C4-2B (cell line): Measurements from ENCODE around the gene L3MBTL1.
"Not testable (repeated sequence)": the region's sequence is repeated elsewhere in the genome, so short reads cannot be mapped to it uniquely, and the experiment has no call there.

Source experiments
- H3K27ac ChIP-seq: fragments of 450-650 bp; 2 replicates; pipeline ENCODE4 v1.5.1; 2017
- ZFX ChIP-seq: fragments of 450-650 bp; IDR thresholded peaks from 2 replicates; pipeline ENCODE4 v1.6.1; 2017
- TF ChIP-seq, protein P1 (sequence below): fragments of 450-650 bp; conservative IDR thresholded peaks from 2 replicates; pipeline ENCODE4 v1.5.1; 2017; ENCODE audit warnings: mild to moderate bottlenecking

L3MBTL1 gene

DNA sequence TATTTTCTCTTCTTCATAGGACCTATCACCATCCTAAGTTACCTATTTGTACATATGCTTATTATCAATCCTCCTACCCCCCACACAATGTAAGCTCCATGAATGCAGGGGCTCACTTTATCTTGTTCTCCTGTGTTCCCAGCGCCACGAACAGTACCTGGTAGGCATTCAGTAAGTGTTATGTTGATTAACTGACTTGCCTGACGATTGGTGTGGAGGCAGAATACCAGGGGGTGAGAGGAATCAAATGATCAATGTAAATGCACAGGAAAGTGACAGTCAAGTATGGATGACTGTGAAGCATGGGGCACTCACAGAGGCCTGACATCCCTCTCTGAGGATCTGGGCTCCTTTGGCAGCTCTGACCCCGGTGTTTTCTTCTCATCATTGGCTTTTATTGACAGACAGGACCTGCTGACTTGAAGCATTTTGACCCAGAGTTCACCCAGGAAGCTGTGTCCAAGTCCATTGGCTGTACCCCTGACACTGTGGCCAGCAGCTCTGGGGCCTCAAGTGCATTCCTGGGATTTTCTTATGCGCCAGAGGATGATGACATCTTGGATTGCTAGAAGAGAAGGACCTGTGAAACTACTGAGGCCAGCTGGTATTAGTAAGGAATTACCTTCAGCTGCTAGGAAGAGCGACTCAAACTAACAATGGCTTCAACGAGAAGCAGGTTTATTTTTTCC lies 77.1 kb downstream of the L3MBTL1 start:
- no peak for TF ChIP-seq ZFX
- TF ChIP-seq, protein P1, sequence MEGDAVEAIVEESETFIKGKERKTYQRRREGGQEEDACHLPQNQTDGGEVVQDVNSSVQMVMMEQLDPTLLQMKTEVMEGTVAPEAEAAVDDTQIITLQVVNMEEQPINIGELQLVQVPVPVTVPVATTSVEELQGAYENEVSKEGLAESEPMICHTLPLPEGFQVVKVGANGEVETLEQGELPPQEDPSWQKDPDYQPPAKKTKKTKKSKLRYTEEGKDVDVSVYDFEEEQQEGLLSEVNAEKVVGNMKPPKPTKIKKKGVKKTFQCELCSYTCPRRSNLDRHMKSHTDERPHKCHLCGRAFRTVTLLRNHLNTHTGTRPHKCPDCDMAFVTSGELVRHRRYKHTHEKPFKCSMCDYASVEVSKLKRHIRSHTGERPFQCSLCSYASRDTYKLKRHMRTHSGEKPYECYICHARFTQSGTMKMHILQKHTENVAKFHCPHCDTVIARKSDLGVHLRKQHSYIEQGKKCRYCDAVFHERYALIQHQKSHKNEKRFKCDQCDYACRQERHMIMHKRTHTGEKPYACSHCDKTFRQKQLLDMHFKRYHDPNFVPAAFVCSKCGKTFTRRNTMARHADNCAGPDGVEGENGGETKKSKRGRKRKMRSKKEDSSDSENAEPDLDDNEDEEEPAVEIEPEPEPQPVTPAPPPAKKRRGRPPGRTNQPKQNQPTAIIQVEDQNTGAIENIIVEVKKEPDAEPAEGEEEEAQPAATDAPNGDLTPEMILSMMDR: no peak
- H3K27ac ChIP-seq: no peak overlapping the region

DNA sequence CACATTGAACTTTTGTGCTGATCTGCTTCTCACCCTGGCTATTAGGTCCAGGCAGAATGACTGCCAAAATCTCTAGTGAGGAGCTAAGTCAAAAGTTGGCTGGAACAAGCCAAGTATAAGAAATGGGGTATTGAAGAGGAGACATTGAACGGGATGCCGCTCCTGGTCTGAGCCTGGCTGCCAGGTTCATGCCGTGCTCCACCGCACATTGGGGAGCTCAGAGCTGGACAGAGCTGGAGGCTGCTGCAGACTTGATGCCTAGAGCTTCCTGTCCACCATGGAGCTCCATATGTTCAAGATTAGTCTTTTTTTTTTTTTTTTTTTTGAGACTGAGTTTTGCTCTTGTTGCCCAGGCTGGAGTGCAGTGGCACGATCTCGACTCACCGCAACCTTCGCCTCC lies 79.1 kb downstream of the L3MBTL1 start:
- TF ChIP-seq, protein P1: no peak
- TF ChIP-seq ZFX: no peak
- H3K27ac ChIP-seq: no peak overlapping the region

- not testable (repeated sequence) for H3K27ac ChIP-seq
Observed at GRCh38 chr20:43588526-43588925, 81.0 kb downstream of the L3MBTL1 start.

- H3K27ac ChIP-seq: peak overlapping the region; percentile 73
- no peak for TF ChIP-seq ZFX
- TF ChIP-seq, protein P1: no peak
Observed at GRCh38 chr20:43590036-43590391, 82.5 kb downstream of the L3MBTL1 start.

DNA sequence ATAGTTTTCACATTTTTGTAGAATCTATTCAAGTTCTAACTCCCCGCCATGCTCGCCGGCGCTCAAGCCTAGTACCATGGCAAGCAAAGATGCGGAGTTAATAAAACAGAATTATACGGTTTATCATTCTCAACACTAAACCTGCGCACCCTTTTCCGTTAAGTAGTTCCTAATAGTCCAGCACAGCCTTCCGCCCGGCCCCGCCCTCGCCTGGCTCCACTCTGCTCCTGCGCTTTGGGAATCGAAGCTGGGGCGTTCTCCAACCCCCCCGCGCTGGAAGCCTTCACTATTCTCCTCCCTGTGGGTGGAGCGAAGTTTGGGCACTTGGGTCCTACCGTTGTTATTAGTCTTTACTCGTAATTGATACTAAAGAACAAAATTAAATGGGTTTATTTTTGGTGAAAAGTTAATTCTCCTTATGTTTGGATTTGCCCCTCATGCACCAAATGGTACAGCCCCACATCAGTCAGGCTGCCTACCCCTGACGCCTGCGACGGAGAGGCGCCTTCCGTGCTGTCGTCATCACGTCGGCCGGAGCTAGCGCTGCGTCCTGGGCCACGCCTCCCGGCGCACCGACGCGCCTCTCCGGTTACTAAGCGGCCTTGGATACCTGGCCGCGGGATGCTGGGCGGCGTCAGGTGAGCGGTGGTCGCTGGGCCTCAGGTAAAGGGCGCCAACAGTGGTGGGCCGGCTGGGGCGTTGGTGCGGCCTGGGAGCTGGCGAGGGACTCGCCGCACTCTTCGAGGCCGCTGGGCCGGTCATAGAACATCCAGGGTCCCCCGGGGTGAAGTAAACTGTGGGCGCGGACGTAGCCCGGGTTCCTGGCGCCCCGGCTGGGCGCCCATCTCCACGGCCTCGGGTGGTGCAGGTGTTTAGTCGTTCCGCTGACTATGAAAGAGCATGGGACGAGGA lies 83.2 kb downstream of the L3MBTL1 start, which contains the start of gene IFT52:
Gene IFT52, plus strand, starts transcription at position 546 of the 912 bp plus-strand sequence. CDS start 3,762 bp downstream, outside the sequence.
- peak within 1 kb of the TSS; percentile 73 for H3K27ac ChIP-seq
- TF ChIP-seq, protein P1: no peak
- TF ChIP-seq ZFX: peak; percentile 74
